GM12891 (cell line): Measurements from ENCODE around the gene CD28.
"Not testable (repeated sequence)": the region's sequence is repeated elsewhere in the genome, so short reads cannot be mapped to it uniquely, and the experiment has no call there.

Experiments
- DNase-seq: peaks from one replicate; pipeline ENCODE4 v3.0.0; 2011; ENCODE audit warnings: low spot score; ENCODE audit not compliant: insufficient read length
- FAIRE-seq: peaks from 2 replicates; lab custom pipeline; 2011; peaks lifted over from hg19 to GRCh38; lab: Jason Lieb, UNC
- PAX5 ChIP-seq: IDR thresholded peaks from 2 replicates; pipeline ENCODE4 v1.6.1; 2011; ENCODE audit warnings: low read length, moderate library complexity, mild to moderate bottlenecking; ENCODE audit not compliant: insufficient read depth, severe bottlenecking
- POLR2A ChIP-seq: IDR thresholded peaks from 2 replicates; pipeline ENCODE4 v1.6.1; 2011; ENCODE audit warnings: low read depth, low read length, control low read depth
- POLR2AphosphoS5 ChIP-seq: IDR thresholded peaks from 2 replicates; pipeline ENCODE4 v1.6.1; 2011; ENCODE audit warnings: low read depth, low read length, control low read depth
- POU2F2 ChIP-seq: IDR thresholded peaks from 2 replicates; pipeline ENCODE4 v1.6.1; 2011; ENCODE audit warnings: low read depth, mild to moderate bottlenecking, control low read depth, low read length, moderate library complexity
- SPI1 ChIP-seq: IDR thresholded peaks from 2 replicates; pipeline ENCODE4 v1.6.1; 2011; ENCODE audit warnings: low read depth, low read length, control low read depth
- TAF1 ChIP-seq: IDR thresholded peaks from 2 replicates; pipeline ENCODE4 v1.6.1; 2011; ENCODE audit warnings: low read depth, low read length, control low read depth

CD28 gene

GRCh38 chr2:203694191-203694590, 12.2 kb upstream of the CD28 start:
- FAIRE-seq (no peak), DNase-seq (no peak)

GRCh38 chr2:203697190-203697589, 9.2 kb upstream of the CD28 start:
- no peak for DNase-seq
- no peak for FAIRE-seq
- no peak for TF ChIP-seq SPI1
- TF ChIP-seq POU2F2, result no peak
- no peak for TF ChIP-seq POLR2AphosphoS5
- no peak for TF ChIP-seq PAX5
- TF ChIP-seq POLR2A, result no peak
- TF ChIP-seq TAF1, result no peak

More at GRCh38 chr2:203694191-203694590, 12.2 kb upstream of the CD28 start:
- TF ChIP-seq TAF1 (no peak), POU2F2 (no peak), POLR2A (no peak), PAX5 (no peak)

GRCh38 chr2:203697763-203698162, 8.7 kb upstream of the CD28 start:
- DNase-seq, FAIRE-seq: not testable (repeated sequence)

- FAIRE-seq, DNase-seq: not testable (repeated sequence)
Observed at GRCh38 chr2:203698410-203698809, 8.0 kb upstream of the CD28 start.

GRCh38 chr2:203704430-203704829, 2.0 kb upstream of the CD28 start:
- TF ChIP-seq POLR2A (no peak), TAF1 (no peak), POU2F2 (no peak), PAX5 (no peak), POLR2AphosphoS5 (no peak), SPI1 (no peak)
- no peak for FAIRE-seq
- no peak for DNase-seq

- FAIRE-seq, result no peak
- TF ChIP-seq PAX5 (no peak), POU2F2 (no peak), SPI1 (no peak), POLR2A (no peak), TAF1 (no peak), POLR2AphosphoS5 (no peak)
- no peak for DNase-seq
Observed at GRCh38 chr2:203705178-203705577, 1.3 kb upstream of the CD28 start.

GRCh38 chr2:203707530-203707929, 1.1 kb downstream of the CD28 start:
- DNase-seq (no peak), FAIRE-seq (peak; percentile 26)
- TF ChIP-seq PAX5, result no peak
- no peak for TF ChIP-seq SPI1
- TF ChIP-seq POLR2A, result no peak
- no peak for TF ChIP-seq POU2F2
- TF ChIP-seq POLR2AphosphoS5, result no peak
- TF ChIP-seq TAF1, result no peak

GRCh38 chr2:203708846-203709396, 2.5 kb downstream of the CD28 start:
- TF ChIP-seq POLR2AphosphoS5, result no peak
- no peak for TF ChIP-seq SPI1
- TF ChIP-seq PAX5, result no peak
- no peak for TF ChIP-seq POLR2A
- no peak for TF ChIP-seq POU2F2
- no peak for TF ChIP-seq TAF1
- DNase-seq, result no peak
- peak; percentile 13 for FAIRE-seq

GRCh38 chr2:203709416-203710040, 3.1 kb downstream of the CD28 start:
- TF ChIP-seq POU2F2 (no peak), TAF1 (no peak), SPI1 (no peak), PAX5 (no peak), POLR2A (no peak), POLR2AphosphoS5 (no peak)
- DNase-seq (no peak), FAIRE-seq (no peak)

- TF ChIP-seq POU2F2 (no peak), SPI1 (no peak), POLR2A (no peak), TAF1 (no peak), PAX5 (no peak), POLR2AphosphoS5 (no peak)
- DNase-seq, result no peak
- FAIRE-seq, result peak; percentile 28
Observed at GRCh38 chr2:203710226-203710625, 3.8 kb downstream of the CD28 start.
